OCI-LY1 (cell line): ENCODE results near the gene ST6GALNAC6.

Experiments used
- H2AFZ ChIP-seq: fragments of 200-600 bp; sonication (generic), shearing (Covaris generic); 2 replicates; pipeline ENCODE4 v1.6.0; 2014; ENCODE audit warnings: antibody characterized with exemption, mild to moderate bottlenecking, low read length
- H3F3A ChIP-seq: fragments of 200-600 bp; sonication (generic), shearing (Covaris generic); 2 replicates; pipeline ENCODE4 v1.6.0; 2014; ENCODE audit warnings: mild to moderate bottlenecking, antibody characterized with exemption, low read length, moderate library complexity; ENCODE audit not compliant: insufficient read depth
- H3K27ac ChIP-seq: fragments of 200-600 bp; sonication (generic); 2 replicates; pipeline ENCODE4 v1.5.1; 2014; ENCODE audit warnings: low read length, mixed run types, mild to moderate bottlenecking, low read depth; ENCODE audit not compliant: poor library complexity, severe bottlenecking
- H3K27me3 ChIP-seq: fragments of 200-600 bp; sonication (generic); 2 replicates; pipeline ENCODE4 v1.6.0; 2014; ENCODE audit warnings: antibody characterized with exemption, mild to moderate bottlenecking, low read length, moderate library complexity; ENCODE audit not compliant: insufficient read depth
- H3K36me3 ChIP-seq: fragments of 200-600 bp; sonication (generic); 2 replicates; pipeline ENCODE4 v1.6.1; 2014; ENCODE audit warnings: mild to moderate bottlenecking, antibody characterized with exemption, low read length, moderate library complexity, mixed read lengths; ENCODE audit not compliant: insufficient read depth
- H3K4me1 ChIP-seq: fragments of 200-600 bp; sonication (generic); 2 replicates; pipeline ENCODE4 v1.5.1; 2014; ENCODE audit warnings: mild to moderate bottlenecking, low read length, moderate library complexity; ENCODE audit not compliant: insufficient read depth, severe bottlenecking
- H3K4me2 ChIP-seq: fragments of 200-600 bp; sonication (generic), shearing (Covaris generic); 2 replicates; pipeline ENCODE4 v1.6.1; 2014; ENCODE audit warnings: low read length
- H3K4me3 ChIP-seq: fragments of 200-600 bp; sonication (generic); 2 replicates; pipeline ENCODE4 v1.5.1; 2014; ENCODE audit warnings: low read length, low read depth, mild to moderate bottlenecking, mixed read lengths; ENCODE audit not compliant: poor library complexity, severe bottlenecking
- H3K79me2 ChIP-seq: fragments of 200-600 bp; shearing (Covaris generic); 2 replicates; pipeline ENCODE4 v1.6.1; 2016; ENCODE audit warnings: mixed run types, low read length, mixed read lengths; ENCODE audit not compliant: insufficient read depth
- H3K9ac ChIP-seq: fragments of 200-600 bp; sonication (generic), shearing (Covaris generic); 2 replicates; pipeline ENCODE4 v1.6.1; 2014; ENCODE audit warnings: mild to moderate bottlenecking, low read length, mixed read lengths
- H3K9me2 ChIP-seq: fragments of 200-600 bp; sonication (generic), shearing (Covaris generic); 2 replicates; pipeline ENCODE4 v1.6.1; 2014; ENCODE audit warnings: low read depth, mild to moderate bottlenecking, low read length, mixed read lengths
- H3K9me3 ChIP-seq: fragments of 200-600 bp; shearing (Covaris generic); 2 replicates; pipeline ENCODE4 v1.6.1; 2014; ENCODE audit warnings: low read length, mixed read lengths
- H4K20me1 ChIP-seq: fragments of 200-600 bp; sonication (generic), shearing (Covaris generic); 2 replicates; pipeline ENCODE4 v1.6.0; 2016; ENCODE audit warnings: mild to moderate bottlenecking, low read length; ENCODE audit not compliant: insufficient read depth
- CTCF ChIP-seq: fragments of 200-600 bp; sonication (generic), shearing (Covaris generic); IDR thresholded peaks from 2 replicates; pipeline ENCODE4 v1.5.1; 2017; ENCODE audit warnings: mild to moderate bottlenecking, antibody characterized with exemption, low read length, moderate library complexity, mixed read lengths
- EZH2 ChIP-seq: fragments of 200-600 bp; sonication (generic), shearing (Covaris generic); IDR thresholded peaks from 2 replicates; pipeline ENCODE4 v1.8.0; 2017; ENCODE audit warnings: borderline replicate concordance, mixed run types, mild to moderate bottlenecking, antibody characterized with exemption, low read length, moderate library complexity, mixed read lengths

The ST6GALNAC6 gene

GRCh38 chr9:127905788-127906191, 6.4 kb upstream of the ST6GALNAC6 start:
- Histone ChIP-seq H4K20me1 (no peaks in the 10 kb centered on the region), H3K79me2 (no peaks in the 10 kb centered on the region), H3K9me2 (no peaks in the 10 kb centered on the region), H3K4me3 (peak overlapping the region; percentile 46), H3K9ac (peak overlapping the region; percentile 69), H3K27ac (peak overlapping the region; percentile 99), H3K4me2 (peak overlapping the region; percentile 66), H3K4me1 (peaks cover 65% of the 10 kb centered on the region), H3F3A (peaks cover 22% of the 10 kb centered on the region), H3K36me3 (peaks cover 25% of the 10 kb centered on the region; the same call in 1 of the 2 replicates), H3K27me3 (no peaks in the 10 kb centered on the region), H3K9me3 (no peaks in the 10 kb centered on the region), H2AFZ (no peak overlapping the region)
- TF ChIP-seq CTCF (no peak), EZH2 (no peak)

GRCh38 chr9:127905004-127905728, 5.8 kb upstream of the ST6GALNAC6 start:
- Histone ChIP-seq H3K9ac (peak overlapping the region; percentile 69), H3K9me2 (no peaks in the 10 kb centered on the region), H3K9me3 (no peaks in the 10 kb centered on the region), H3F3A (peaks cover 22% of the 10 kb centered on the region), H3K79me2 (no peaks in the 10 kb centered on the region), H3K27me3 (no peaks in the 10 kb centered on the region), H4K20me1 (no peaks in the 10 kb centered on the region), H2AFZ (no peak overlapping the region), H3K36me3 (peaks cover 19% of the 10 kb centered on the region; the same call in 1 of the 2 replicates), H3K4me2 (peak overlapping the region; percentile 66), H3K4me3 (peak overlapping the region; percentile 46), H3K4me1 (peaks cover 68% of the 10 kb centered on the region), H3K27ac (peak overlapping the region; percentile 99)
- TF ChIP-seq EZH2 (no peak), CTCF (no peak)

GRCh38 chr9:127904561-127905003, 5.2 kb upstream of the ST6GALNAC6 start:
- H3K9me3 ChIP-seq: no peaks in the 10 kb centered on the region
- H4K20me1 ChIP-seq: no peaks in the 10 kb centered on the region
- H3K9ac ChIP-seq: peak overlapping the region; percentile 69
- H2AFZ ChIP-seq: no peak overlapping the region
- peaks cover 22% of the 10 kb centered on the region for H3F3A ChIP-seq
- H3K27ac ChIP-seq: peak overlapping the region; percentile 99
- H3K4me2 ChIP-seq: peak overlapping the region; percentile 66
- peak overlapping the region; percentile 46 for H3K4me3 ChIP-seq
- H3K9me2 ChIP-seq: no peaks in the 10 kb centered on the region
- peaks cover 13% of the 10 kb centered on the region; the same call in 1 of the 2 replicates for H3K36me3 ChIP-seq
- TF ChIP-seq EZH2 (no peak), CTCF (no peak)
- no peaks in the 10 kb centered on the region for H3K79me2 ChIP-seq
- peaks cover 74% of the 10 kb centered on the region for H3K4me1 ChIP-seq
- no peaks in the 10 kb centered on the region for H3K27me3 ChIP-seq
